Eye (tissue), 1 donor: ENCODE data around the gene PLXNB2.

ENCODE experiments used
- DNase-seq: peaks from one replicate; pipeline ENCODE4 v3.0.0-alpha.2; 2015

PLXNB2 gene

GRCh38 chr22:50310031-50310722 is 2.7 kb upstream of the PLXNB2 start:
- no peak for DNase-seq

GRCh38 chr22:50309601-50309991 is 2.1 kb upstream of the PLXNB2 start:
- DNase-seq, result peak; percentile 47

- DNase-seq, result no peak
Observed at GRCh38 chr22:50308986-50309600, 1.6 kb upstream of the PLXNB2 start.

GRCh38 chr22:50308597-50308935 is 1.1 kb upstream of the PLXNB2 start:
- DNase-seq, result peak; percentile 47

GRCh38 chr22:50307890-50308596 is 597 bp upstream of the PLXNB2 start:
- DNase-seq, result peak; percentile 52

GRCh38 chr22:50305923-50306566 is 1.4 kb downstream of the PLXNB2 start:
- peak; percentile 88 for DNase-seq

- no peak for DNase-seq
Observed at GRCh38 chr22:50305393-50305922, 2.0 kb downstream of the PLXNB2 start.

GRCh38 chr22:50304528-50305392 is 2.7 kb downstream of the PLXNB2 start:
- no peak for DNase-seq

- no peak for DNase-seq
Observed at GRCh38 chr22:50303848-50304527, 3.5 kb downstream of the PLXNB2 start.

- no peak for DNase-seq
Observed at GRCh38 chr22:50303515-50303847, 4.0 kb downstream of the PLXNB2 start.

- DNase-seq, result peak; percentile 42
Observed at GRCh38 chr22:50302564-50302963, 4.9 kb downstream of the PLXNB2 start.

GRCh38 chr22:50302041-50302541 is 5.4 kb downstream of the PLXNB2 start:
- DNase-seq, result no peak

- DNase-seq, result peak; percentile 45
Observed at GRCh38 chr22:50301581-50301991, 5.9 kb downstream of the PLXNB2 start.

GRCh38 chr22:50300620-50301257 is 6.7 kb downstream of the PLXNB2 start:
- no peak for DNase-seq

GRCh38 chr22:50299785-50300619 is 7.4 kb downstream of the PLXNB2 start:
- peak; percentile 59 for DNase-seq

GRCh38 chr22:50298937-50299784 is 8.3 kb downstream of the PLXNB2 start:
- peak; percentile 56 for DNase-seq

GRCh38 chr22:50298266-50298637 is 9.2 kb downstream of the PLXNB2 start:
- DNase-seq, result no peak

- DNase-seq, result no peak
Observed at GRCh38 chr22:50297510-50298265, 9.8 kb downstream of the PLXNB2 start.
